ENCODE results near the gene ROR2. TPM values are rescaled to one million over a fixed set of nuclear protein-coding genes. Genes with fewer than 3 reads are reported as not detected.

ROR2 gene
- total RNA-seq, 1 experiment from 2014 or later: 2.7 TPM

- Mint-ChIP-seq H3K4me1 (peaks cover 12 to 22% of the 10 kb centered on the region in 2 experiments), H3K9me3 (no peaks in the 10 kb centered on the region), H3K36me3 (ENCODE audit: insufficient read depth in 1 of 3, low read depth in 3 of 3) (no peaks in the 10 kb centered on the region; a peak in 1 of 7 replicates), H3K4me3 (no peak overlapping the region), H3K27ac (no peak overlapping the region), H3K27me3 (ENCODE audit: low read depth) (no peaks in the 10 kb centered on the region)
- no peak overlapping the region for H3K4ac ChIP-seq (ENCODE audit: low read depth, low read length)
- no peak overlapping the region for H3K18ac ChIP-seq (ENCODE audit: insufficient read length, low read depth, low read length)
- no peak overlapping the region for H3K14ac ChIP-seq (ENCODE audit: insufficient read depth, low read length)
- H4K20me1 ChIP-seq (ENCODE audit: control insufficient read depth, insufficient read depth, insufficient read length): no peaks in the 10 kb centered on the region
- H3K79me1 ChIP-seq (ENCODE audit: insufficient read depth, low read depth, low read length, poor library complexity, severe bottlenecking): no peaks in the 10 kb centered on the region
- no peak overlapping the region for H4K91ac ChIP-seq (ENCODE audit: insufficient read length, low read depth, low read length)
- DNase-seq: no peak
- no peak overlapping the region for H2AK5ac ChIP-seq (ENCODE audit: insufficient read length, low read length)
- H2BK15ac ChIP-seq (ENCODE audit: low read depth, low read length): no peak overlapping the region
- no peak overlapping the region for H3K9ac ChIP-seq (ENCODE audit: extremely low read depth, insufficient read length, low read length)
- no peaks in the 10 kb centered on the region for H3K27me3 ChIP-seq (ENCODE audit: insufficient read depth, low read length)
- no peak overlapping the region for H3K27ac ChIP-seq (ENCODE audit: insufficient read length, low read depth, low read length)
- H3K23me2 ChIP-seq (ENCODE audit: insufficient read length, low read depth, low read length, poor library complexity, severe bottlenecking): no peaks in the 10 kb centered on the region
- no peak overlapping the region for H2AFZ ChIP-seq (ENCODE audit: low read length)
- no peak overlapping the region for H3K4me2 ChIP-seq (ENCODE audit: insufficient read depth, insufficient read length, low read length)
- H2BK12ac ChIP-seq (ENCODE audit: insufficient read length, low read depth, low read length): no peak overlapping the region
- H2BK120ac ChIP-seq (ENCODE audit: low read depth, low read length, poor library complexity, severe bottlenecking): no peak overlapping the region
- H3K9me3 ChIP-seq (ENCODE audit: control insufficient read depth, low read depth, low read length): no peaks in the 10 kb centered on the region
- no peak overlapping the region for H3K23ac ChIP-seq (ENCODE audit: insufficient read length, low read depth, low read length)
- no peaks in the 10 kb centered on the region for H3K79me2 ChIP-seq (ENCODE audit: insufficient read depth, low read length)
- no CpG with 5 or more reads among the region's 6 CpGs for WGBS (ENCODE audit: extremely low coverage, insufficient read length, low lambda C conversion rate)
- TF ChIP-seq CTCF (conservative IDR thresholded peaks at IDR 0.05): no peak
- no peak overlapping the region for H3K56ac ChIP-seq (ENCODE audit: insufficient read length, low read depth, low read length)
- H4K8ac ChIP-seq (replicated peaks; ENCODE audit: insufficient read length, low read depth, low read length): no peak overlapping the region
- H3T11ph ChIP-seq (ENCODE audit: low read length): no peak overlapping the region
- H4K5ac ChIP-seq (ENCODE audit: insufficient read length, low read depth, low read length): no peak overlapping the region
- no peak overlapping the region for H2BK20ac ChIP-seq (ENCODE audit: low read depth, low read length, poor library complexity, severe bottlenecking)
- H2BK5ac ChIP-seq (ENCODE audit: insufficient read length, low read length): no peak overlapping the region
- no peaks in the 10 kb centered on the region for H3K4me1 ChIP-seq (ENCODE audit: insufficient read depth, low read length)
These were observed 109.1 kb downstream of the ROR2 start for GRCh38 chr9:91840882-91841281.
